VCaP (cell line): ENCODE results near the gene DVL3.

Source experiments
- H3K27ac ChIP-seq: fragments of 450-650 bp; 2 replicates; pipeline ENCODE4 v1.5.1; 2017
- TF ChIP-seq, protein P1 (sequence below): fragments of 450-650 bp; conservative IDR thresholded peaks from 2 replicates; pipeline ENCODE4 v1.5.1; 2017; ENCODE audit warnings: mild to moderate bottlenecking, moderate library complexity

DVL3 gene

DNA sequence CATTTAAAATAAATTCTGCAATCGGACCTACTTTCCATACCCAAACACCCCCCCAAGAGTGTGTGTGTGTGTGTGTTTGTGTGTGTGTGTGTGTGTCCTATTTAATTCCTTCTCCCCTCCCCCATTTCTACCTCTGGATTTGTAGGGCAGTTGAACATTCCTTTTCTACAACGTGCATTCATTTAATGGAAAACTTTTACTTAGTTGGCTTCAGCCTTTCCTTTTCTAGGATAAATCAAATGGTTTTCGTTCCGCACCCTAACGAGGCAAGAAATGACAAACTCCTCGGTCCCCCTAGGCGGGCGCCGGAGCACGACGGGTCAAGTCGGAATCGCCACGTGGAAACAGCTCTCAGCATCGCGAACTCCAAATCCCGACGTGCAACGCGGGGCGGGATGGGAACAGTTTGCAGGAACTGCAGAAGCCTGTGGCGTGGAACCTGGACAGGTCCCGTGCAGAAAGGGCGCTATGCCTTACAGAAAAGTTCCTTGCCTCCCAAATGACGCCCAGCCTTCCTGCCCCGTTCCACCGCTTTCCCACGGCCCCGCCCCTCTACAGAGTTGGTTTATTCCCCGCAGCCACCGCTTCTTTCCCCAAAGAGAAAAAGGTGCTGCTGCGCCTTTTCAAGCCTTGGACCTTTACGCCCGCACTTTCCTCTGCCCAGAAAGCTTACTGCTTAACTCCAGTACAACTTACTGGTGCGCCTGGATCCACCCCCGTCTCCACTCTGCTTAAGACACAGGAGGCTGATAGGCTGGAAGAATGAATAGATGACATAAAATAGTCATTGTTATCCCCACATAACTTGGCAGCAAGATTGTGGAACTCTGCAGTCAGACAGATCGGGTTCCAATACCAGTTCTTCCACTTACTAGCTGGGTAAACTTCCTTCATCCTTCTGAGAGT is 21.1 kb upstream of the DVL3 start:
- H3K27ac ChIP-seq = peak overlapping the region; percentile 100
- TF ChIP-seq, protein P1, sequence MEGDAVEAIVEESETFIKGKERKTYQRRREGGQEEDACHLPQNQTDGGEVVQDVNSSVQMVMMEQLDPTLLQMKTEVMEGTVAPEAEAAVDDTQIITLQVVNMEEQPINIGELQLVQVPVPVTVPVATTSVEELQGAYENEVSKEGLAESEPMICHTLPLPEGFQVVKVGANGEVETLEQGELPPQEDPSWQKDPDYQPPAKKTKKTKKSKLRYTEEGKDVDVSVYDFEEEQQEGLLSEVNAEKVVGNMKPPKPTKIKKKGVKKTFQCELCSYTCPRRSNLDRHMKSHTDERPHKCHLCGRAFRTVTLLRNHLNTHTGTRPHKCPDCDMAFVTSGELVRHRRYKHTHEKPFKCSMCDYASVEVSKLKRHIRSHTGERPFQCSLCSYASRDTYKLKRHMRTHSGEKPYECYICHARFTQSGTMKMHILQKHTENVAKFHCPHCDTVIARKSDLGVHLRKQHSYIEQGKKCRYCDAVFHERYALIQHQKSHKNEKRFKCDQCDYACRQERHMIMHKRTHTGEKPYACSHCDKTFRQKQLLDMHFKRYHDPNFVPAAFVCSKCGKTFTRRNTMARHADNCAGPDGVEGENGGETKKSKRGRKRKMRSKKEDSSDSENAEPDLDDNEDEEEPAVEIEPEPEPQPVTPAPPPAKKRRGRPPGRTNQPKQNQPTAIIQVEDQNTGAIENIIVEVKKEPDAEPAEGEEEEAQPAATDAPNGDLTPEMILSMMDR = no peak

DNA sequence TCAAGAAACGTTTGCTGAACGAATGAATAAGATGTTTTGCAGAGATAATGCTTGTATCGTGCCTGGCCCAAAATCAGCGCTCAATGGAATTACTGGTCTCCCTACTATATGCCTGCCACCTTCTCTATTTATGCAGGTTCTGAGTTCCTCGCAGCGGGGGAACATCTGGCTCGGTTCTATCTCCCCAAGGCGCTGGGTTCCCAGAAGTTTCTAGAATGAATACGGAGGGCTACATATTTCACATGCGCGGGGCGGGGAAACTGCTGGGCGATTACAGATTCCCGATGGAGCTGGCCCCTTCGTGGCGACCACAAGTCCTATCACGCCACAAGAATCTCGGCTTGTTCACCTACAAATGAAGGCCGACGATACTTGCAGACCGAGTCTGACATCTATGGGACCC is 20.4 kb upstream of the DVL3 start:
- peak overlapping the region; percentile 100 for H3K27ac ChIP-seq
- TF ChIP-seq, protein P1 = no peak

DNA sequence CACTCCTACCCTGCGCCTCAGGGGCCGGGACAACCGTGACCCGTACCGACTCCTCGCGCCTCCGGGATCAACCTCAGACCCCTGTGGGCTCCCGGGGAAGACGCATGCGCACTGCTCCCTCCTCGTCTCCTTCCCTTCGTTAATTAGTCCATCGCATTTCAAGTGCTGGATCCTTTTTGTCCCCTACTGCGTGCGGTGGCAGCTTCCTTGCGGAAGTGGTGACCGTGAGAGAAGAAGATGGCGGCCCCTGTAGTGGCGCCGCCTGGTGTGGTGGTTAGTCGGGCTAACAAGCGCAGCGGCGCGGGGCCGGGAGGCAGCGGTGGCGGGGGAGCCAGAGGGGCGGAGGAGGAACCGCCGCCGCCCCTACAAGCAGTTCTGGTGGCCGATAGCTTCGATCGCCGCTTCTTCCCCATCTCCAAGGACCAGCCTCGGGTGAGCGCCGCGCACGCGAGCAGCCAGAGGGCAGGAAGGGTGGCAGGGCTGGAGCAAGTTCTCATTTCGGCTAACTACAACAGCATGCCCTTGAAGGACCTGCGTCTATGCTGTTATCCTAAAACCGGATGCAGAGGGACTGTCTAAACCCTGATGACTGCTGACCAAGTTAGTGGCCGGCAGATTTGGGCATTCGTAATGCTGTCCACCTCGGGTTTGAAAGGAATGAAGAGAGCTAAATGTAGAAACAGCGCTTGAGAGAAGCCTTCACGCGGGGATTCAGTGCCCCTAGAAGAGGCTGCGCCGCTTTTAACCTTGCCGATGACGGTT is 19.8 kb upstream of the DVL3 start, which contains the start of gene EIF2B5:
Gene EIF2B5, plus strand, starts transcription at position 210 of the 762 bp plus-strand sequence. Its CDS starts 28 bp downstream, at position 238.
- TF ChIP-seq, protein P1 = 0 out of 2 replicates have a peak, but pooled peaks have one; percentile 26
- peak within 1 kb of the TSS; percentile 100 for H3K27ac ChIP-seq

DNA sequence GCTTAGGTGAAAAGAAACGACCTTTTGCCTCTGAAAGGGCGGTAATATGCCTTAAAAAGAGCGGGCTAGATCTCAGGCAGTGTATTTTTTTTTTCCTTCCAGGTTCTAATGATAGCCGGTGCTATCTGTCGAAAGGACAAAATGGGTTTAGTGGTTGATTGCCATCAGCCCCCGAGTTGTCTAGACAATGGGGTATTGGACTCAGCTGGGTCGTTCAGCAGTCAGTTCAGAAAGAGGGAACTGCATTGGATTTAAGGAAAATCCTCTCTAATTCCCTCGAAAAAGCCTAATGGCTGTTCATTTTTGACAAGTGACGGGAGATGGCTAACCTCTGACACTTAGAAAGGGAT is 19.3 kb upstream of the DVL3 start:
- TF ChIP-seq, protein P1 = no peak
- H3K27ac ChIP-seq = peak overlapping the region; percentile 100

DNA sequence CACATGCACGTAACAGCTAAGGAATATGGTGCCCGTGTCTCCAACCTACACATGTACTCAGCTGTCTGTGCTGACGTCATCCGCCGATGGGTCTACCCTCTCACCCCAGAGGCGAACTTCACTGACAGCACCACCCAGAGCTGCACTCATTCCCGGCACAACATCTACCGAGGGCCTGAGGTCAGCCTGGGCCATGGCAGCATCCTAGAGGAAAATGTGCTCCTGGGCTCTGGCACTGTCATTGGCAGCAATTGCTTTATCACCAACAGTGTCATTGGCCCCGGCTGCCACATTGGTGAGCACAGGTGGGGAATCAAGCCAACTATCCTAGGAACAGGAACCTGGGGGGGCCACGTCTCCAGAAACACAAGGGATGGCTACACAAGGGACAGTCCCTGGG is 14.7 kb upstream of the DVL3 start:
- TF ChIP-seq, protein P1 = no peak
- no peak overlapping the region for H3K27ac ChIP-seq

DNA sequence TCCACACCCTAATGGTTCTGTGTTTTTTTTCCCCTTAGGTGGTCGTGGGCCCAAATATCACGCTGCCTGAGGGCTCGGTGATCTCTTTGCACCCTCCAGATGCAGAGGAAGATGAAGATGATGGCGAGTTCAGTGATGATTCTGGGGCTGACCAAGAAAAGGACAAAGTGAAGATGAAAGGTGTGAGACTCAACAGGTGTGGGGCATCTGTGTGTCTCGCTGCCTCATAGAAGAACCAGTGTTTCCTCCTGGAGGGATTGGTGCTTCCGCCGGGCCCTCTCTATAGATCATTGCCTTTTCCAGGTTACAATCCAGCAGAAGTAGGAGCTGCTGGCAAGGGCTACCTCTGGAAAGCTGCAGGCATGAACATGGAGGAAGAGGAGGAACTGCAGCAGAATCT is 13.0 kb upstream of the DVL3 start:
- TF ChIP-seq, protein P1 = no peak
- H3K27ac ChIP-seq = peak overlapping the region; percentile 48; the same call in 1 of the 2 replicates

DNA sequence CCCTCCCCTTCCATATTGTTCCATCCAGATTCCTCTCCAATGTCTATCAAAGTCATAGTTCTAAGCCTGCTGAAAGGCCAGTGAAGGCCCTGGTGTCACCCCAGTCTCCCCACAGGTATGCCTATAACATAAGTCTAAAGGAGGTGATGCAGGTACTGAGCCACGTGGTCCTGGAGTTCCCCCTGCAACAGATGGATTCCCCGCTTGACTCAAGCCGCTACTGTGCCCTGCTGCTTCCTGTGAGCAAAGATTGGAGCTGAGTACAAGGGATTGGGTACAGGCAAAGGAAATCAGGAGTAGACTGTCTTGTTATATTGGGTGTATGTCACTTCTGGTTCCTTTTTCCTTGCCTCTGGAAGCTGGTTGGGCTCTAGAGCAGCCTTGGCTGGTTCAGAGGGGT is 11.8 kb upstream of the DVL3 start:
- TF ChIP-seq, protein P1 = no peak
- H3K27ac ChIP-seq = peak overlapping the region; percentile 48
